Measurements from ENCODE around the gene CPB2. TPM values are rescaled to one million over a fixed set of nuclear protein-coding genes. Genes with fewer than 3 reads are reported as not detected.

The CPB2 gene
- total RNA-seq, 4 donors from 2014 or later, result not detected

DNA sequence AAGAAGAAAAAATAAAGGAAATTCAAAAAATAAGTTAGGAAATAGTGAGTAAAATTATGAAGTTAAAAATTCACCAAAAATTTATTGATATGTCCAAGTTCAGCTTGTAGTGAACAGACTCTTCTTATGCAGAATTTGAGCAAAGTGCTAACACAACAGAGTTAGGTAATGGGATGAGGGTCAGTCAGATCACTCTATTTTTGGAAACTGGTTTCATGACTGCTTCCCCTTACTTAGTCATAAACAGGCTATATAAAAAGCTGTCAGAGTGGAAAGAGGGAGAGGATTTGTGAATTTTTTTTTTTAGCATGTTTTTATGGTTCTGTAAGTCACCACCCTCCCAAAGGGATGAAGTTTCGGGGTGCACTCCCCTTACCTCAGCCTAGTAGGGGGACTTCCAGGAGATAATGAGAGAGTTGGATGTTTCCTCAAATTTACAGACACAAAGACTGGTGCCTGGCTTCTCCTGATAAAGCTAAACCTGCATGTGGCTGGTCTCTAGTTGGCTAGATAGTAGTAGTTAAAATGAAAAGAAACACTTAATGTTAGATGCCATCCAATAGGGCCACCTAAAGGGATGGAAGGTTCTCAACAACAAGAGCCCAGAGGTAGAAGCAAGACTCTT lies 4.5 kb downstream of the CPB2 start:
- intact Hi-C loops (cut with DNase I), result no loop called here
- no peak for DNase-seq

DNA sequence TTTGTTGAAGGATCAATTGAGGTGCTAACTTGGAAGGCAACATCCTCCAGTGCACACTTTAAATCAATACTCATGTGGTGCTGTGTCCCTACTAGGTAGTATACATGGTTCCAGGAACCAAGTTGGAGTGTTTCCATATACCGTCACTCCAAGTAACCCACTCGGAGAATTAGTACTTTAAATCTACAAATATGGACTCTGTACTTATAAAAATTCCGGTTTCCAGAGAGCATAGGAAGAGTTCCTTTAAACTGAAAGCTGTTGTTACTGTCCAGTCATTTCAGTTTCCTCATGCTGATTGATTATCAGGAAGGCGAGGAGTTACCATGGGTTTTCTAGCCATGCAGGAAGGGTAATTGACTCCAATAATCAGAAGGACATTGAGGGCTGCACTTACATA lies 7.2 kb downstream of the CPB2 start:
- Histone ChIP-seq H3K9me3 (no peaks in the 10 kb centered on the region), H3K4me1 (no peaks in the 10 kb centered on the region), H3K27ac (no peak overlapping the region), H3K4me3 (no peak overlapping the region), H3K27me3 (peaks cover 0 to 14% (median 0%) of the 10 kb centered on the region in 4 donors), H3K36me3 (no peaks in the 10 kb centered on the region)
- DNase-seq, result no peak
- intact Hi-C loops (cut with DNase I), result no loop called here
- no peak for TF ChIP-seq POLR2A (IDR thresholded peaks at IDR 0.05)
- TF ChIP-seq, protein P1, sequence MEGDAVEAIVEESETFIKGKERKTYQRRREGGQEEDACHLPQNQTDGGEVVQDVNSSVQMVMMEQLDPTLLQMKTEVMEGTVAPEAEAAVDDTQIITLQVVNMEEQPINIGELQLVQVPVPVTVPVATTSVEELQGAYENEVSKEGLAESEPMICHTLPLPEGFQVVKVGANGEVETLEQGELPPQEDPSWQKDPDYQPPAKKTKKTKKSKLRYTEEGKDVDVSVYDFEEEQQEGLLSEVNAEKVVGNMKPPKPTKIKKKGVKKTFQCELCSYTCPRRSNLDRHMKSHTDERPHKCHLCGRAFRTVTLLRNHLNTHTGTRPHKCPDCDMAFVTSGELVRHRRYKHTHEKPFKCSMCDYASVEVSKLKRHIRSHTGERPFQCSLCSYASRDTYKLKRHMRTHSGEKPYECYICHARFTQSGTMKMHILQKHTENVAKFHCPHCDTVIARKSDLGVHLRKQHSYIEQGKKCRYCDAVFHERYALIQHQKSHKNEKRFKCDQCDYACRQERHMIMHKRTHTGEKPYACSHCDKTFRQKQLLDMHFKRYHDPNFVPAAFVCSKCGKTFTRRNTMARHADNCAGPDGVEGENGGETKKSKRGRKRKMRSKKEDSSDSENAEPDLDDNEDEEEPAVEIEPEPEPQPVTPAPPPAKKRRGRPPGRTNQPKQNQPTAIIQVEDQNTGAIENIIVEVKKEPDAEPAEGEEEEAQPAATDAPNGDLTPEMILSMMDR (IDR thresholded peaks at IDR 0.05), result no peak
- WGBS, 2 donors, result 91% methylated on average over 4 of the region's 4 CpGs

More for the DNA sequence above, 4.5 kb downstream of the CPB2 start:
- H3K9me3 ChIP-seq, result no peaks in the 10 kb centered on the region
- no peak overlapping the region for H3K4me3 ChIP-seq
- 56 to 92% methylated on average over 1 of the region's 1 CpG for WGBS, 2 donors
- H3K27ac ChIP-seq, result no peak overlapping the region
- H3K27me3 ChIP-seq, result peaks cover 0 to 5% (median 0%) of the 10 kb centered on the region in 4 donors
- H3K36me3 ChIP-seq, result no peaks in the 10 kb centered on the region
- TF ChIP-seq, protein P1 (IDR thresholded peaks at IDR 0.05), result no peak
- no peak for TF ChIP-seq POLR2A (IDR thresholded peaks at IDR 0.05)
- H3K4me1 ChIP-seq, result no peaks in the 10 kb centered on the region

DNA sequence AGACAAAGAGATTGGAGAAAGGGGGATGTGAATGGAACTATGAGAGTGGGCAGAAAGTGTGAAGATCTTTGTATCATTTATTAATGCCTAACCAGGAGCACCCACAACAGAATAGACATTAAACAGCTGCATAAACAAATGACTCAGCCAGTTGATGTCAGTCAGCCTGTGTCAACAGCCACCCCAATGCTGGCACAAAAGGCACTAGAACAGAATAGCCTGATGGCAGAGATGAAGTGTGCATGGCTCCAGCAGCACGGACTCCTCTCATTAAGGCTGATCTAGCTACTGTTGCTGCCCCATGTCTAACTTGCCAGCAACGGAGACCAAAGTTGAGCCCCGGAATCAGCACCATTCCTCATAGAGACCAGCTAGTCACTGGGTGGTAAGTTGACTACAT lies 7.8 kb downstream of the CPB2 start:
- peaks cover 0 to 14% (median 0%) of the 10 kb centered on the region in 4 donors for H3K27me3 ChIP-seq
- 61 to 88% methylated on average over 2 to 3 of the region's 3 CpGs for WGBS, 2 donors
- no peaks in the 10 kb centered on the region for H3K36me3 ChIP-seq
- intact Hi-C loops (cut with DNase I), result no loop called here
- no peak overlapping the region for H3K4me3 ChIP-seq
- no peaks in the 10 kb centered on the region for H3K9me3 ChIP-seq
- no peak for DNase-seq
- H3K4me1 ChIP-seq, result no peaks in the 10 kb centered on the region
- H3K27ac ChIP-seq, result no peak overlapping the region
- TF ChIP-seq, protein P1 (IDR thresholded peaks at IDR 0.05), result no peak
- no peak for TF ChIP-seq POLR2A (IDR thresholded peaks at IDR 0.05)

DNA sequence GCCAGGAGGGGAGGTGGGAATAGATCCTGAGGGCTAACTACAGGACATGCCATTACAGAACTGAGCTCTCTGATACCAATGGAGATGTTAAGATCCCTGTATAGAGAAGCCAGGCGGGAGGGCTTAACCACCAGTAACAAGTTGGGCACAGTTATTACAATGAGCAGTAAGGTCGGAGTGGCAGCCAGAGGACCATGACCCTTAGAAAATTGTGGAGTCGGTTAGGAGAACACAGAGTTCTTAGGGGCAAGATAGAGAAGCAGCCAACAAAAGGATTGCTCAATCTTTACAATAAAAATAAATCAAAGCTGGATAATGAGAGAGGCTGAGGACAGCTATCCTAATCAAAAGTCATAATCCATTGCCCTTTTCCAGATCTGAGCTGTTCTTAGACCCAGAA lies 10.4 kb downstream of the CPB2 start:
- Histone ChIP-seq H3K27me3 (peaks cover 0 to 14% (median 0%) of the 10 kb centered on the region in 4 donors), H3K9me3 (no peaks in the 10 kb centered on the region), H3K4me1 (no peaks in the 10 kb centered on the region), H3K27ac (no peak overlapping the region), H3K36me3 (no peaks in the 10 kb centered on the region), H3K4me3 (no peak overlapping the region)
- intact Hi-C loops (cut with DNase I), result no loop called here
- TF ChIP-seq POLR2A (IDR thresholded peaks at IDR 0.05), result no peak
- TF ChIP-seq, protein P1 (IDR thresholded peaks at IDR 0.05), result no peak
- DNase-seq, result no peak
- WGBS, 2 donors, result 83 to 89% methylated on average over 3 of the region's 3 CpGs

DNA sequence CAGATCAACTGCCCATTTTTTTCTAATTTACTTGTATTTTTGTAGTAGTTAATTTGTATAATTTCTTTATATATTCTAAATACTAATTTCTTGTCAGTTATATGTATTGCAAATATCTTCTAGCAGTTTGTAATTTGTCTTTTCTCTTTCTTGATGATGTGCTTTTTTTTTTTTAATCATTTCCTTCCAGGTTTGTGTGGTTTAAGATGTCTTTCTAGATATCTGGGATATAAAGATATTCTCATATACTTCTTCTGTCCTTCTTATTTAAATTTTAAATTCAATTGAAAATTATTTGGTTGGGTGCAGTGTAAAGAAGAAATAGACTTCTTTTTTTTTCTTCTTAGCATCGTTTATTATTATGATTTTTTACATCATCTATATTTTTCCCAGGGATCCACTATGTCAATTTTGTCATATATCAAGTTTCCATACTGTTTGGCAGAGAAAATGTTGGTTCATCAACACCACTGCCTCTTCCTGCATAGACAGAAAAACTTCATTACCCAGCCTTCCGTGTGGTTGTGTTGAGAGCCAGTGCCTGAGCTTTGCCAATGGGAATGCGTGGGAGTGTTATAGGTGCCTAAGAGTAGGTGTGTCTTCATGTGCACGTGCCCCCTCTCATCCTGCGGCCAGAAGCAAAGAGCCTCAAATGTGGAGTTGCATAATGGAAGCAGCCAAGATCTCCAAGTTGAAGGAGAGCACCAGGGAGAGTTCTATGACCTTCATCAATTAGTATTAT lies 15.8 kb downstream of the CPB2 start:
- H3K27ac ChIP-seq, result no peak overlapping the region
- no peak for DNase-seq
- no peaks in the 10 kb centered on the region for H3K9me3 ChIP-seq
- no peaks in the 10 kb centered on the region for H3K36me3 ChIP-seq
- H3K4me1 ChIP-seq, result no peaks in the 10 kb centered on the region
- WGBS, 2 donors, result 64 to 80% methylated on average over 3 to 5 of the region's 5 CpGs
- H3K4me3 ChIP-seq, result no peak overlapping the region
- no peak for TF ChIP-seq POLR2A (IDR thresholded peaks at IDR 0.05)
- TF ChIP-seq, protein P1 (IDR thresholded peaks at IDR 0.05), result no peak
- intact Hi-C loops (cut with DNase I), result no loop called here
- H3K27me3 ChIP-seq, result peaks cover 0 to 9% (median 0%) of the 10 kb centered on the region in 4 donors
